ENCODE measurements around the gene RANBP9.

The RANBP9 gene

GRCh38 chr6:13649393-13649792 lies 62.2 kb downstream of the RANBP9 start:
- H3K36me3 ChIP-seq (ENCODE audit: control insufficient read depth, insufficient read depth, low read length), result peaks cover 5% of the 10 kb centered on the region
- no peaks in the 10 kb centered on the region for H3K27me3 ChIP-seq (ENCODE audit: control insufficient read depth, insufficient read depth, low read length)
- H3K27ac ChIP-seq (ENCODE audit: low read depth, low read length), result no peak overlapping the region
- no peak overlapping the region for H3K4me3 ChIP-seq (ENCODE audit: low read depth, low read length)
- no peaks in the 10 kb centered on the region for H3K9me3 ChIP-seq (ENCODE audit: control insufficient read depth, insufficient read depth, low read depth, low read length)
- no peaks in the 10 kb centered on the region for H3K4me1 ChIP-seq (ENCODE audit: control insufficient read depth, insufficient read depth, low read length)
- no peak overlapping the region for H3K9ac ChIP-seq (ENCODE audit: low read length)

- Histone ChIP-seq H3K4me3 (ENCODE audit: low read depth, low read length) (no peak overlapping the region), H3K9me3 (ENCODE audit: control insufficient read depth, insufficient read depth, low read depth, low read length) (no peaks in the 10 kb centered on the region), H3K9ac (ENCODE audit: low read length) (no peak overlapping the region), H3K27me3 (ENCODE audit: control insufficient read depth, insufficient read depth, low read length) (no peaks in the 10 kb centered on the region), H3K27ac (ENCODE audit: low read depth, low read length) (no peak overlapping the region), H3K4me1 (ENCODE audit: control insufficient read depth, insufficient read depth, low read length) (no peaks in the 10 kb centered on the region), H3K36me3 (ENCODE audit: control insufficient read depth, insufficient read depth, low read length) (peaks cover 7% of the 10 kb centered on the region)
Measured at GRCh38 chr6:13648850-13649249, 62.8 kb downstream of the RANBP9 start.

- Histone ChIP-seq H3K9ac (ENCODE audit: low read length) (no peak overlapping the region), H3K27ac (ENCODE audit: low read depth, low read length) (no peak overlapping the region), H3K36me3 (ENCODE audit: control insufficient read depth, insufficient read depth, low read length) (peaks cover 9% of the 10 kb centered on the region), H3K4me3 (ENCODE audit: low read depth, low read length) (no peak overlapping the region), H3K27me3 (ENCODE audit: control insufficient read depth, insufficient read depth, low read length) (no peaks in the 10 kb centered on the region), H3K9me3 (ENCODE audit: control insufficient read depth, insufficient read depth, low read depth, low read length) (no peaks in the 10 kb centered on the region), H3K4me1 (ENCODE audit: control insufficient read depth, insufficient read depth, low read length) (peaks cover 8% of the 10 kb centered on the region; the same call in 1 of the 2 replicates)
Measured at GRCh38 chr6:13643125-13643524, 68.5 kb downstream of the RANBP9 start.

- Histone ChIP-seq H3K27me3 (ENCODE audit: control insufficient read depth, insufficient read depth, low read length) (no peaks in the 10 kb centered on the region), H3K9ac (ENCODE audit: low read length) (no peak overlapping the region), H3K4me1 (ENCODE audit: control insufficient read depth, insufficient read depth, low read length) (peaks cover 19% of the 10 kb centered on the region), H3K4me3 (ENCODE audit: low read depth, low read length) (no peak overlapping the region), H3K27ac (ENCODE audit: low read depth, low read length) (no peak overlapping the region), H3K9me3 (ENCODE audit: control insufficient read depth, insufficient read depth, low read depth, low read length) (no peaks in the 10 kb centered on the region), H3K36me3 (ENCODE audit: control insufficient read depth, insufficient read depth, low read length) (peaks cover 18% of the 10 kb centered on the region)
Measured at GRCh38 chr6:13641315-13641714, 70.3 kb downstream of the RANBP9 start.

GRCh38 chr6:13638626-13639025 lies 73.0 kb downstream of the RANBP9 start:
- Histone ChIP-seq H3K27me3 (ENCODE audit: control insufficient read depth, insufficient read depth, low read length) (no peaks in the 10 kb centered on the region), H3K9me3 (ENCODE audit: control insufficient read depth, insufficient read depth, low read depth, low read length) (no peaks in the 10 kb centered on the region), H3K9ac (ENCODE audit: low read length) (no peak overlapping the region), H3K4me3 (ENCODE audit: low read depth, low read length) (no peak overlapping the region), H3K27ac (ENCODE audit: low read depth, low read length) (0 out of 2 replicates have a peak overlapping the region, but pooled peaks have one; percentile 18), H3K4me1 (ENCODE audit: control insufficient read depth, insufficient read depth, low read length) (peaks cover 35% of the 10 kb centered on the region), H3K36me3 (ENCODE audit: control insufficient read depth, insufficient read depth, low read length) (peaks cover 15% of the 10 kb centered on the region; the same call in 1 of the 2 replicates)

GRCh38 chr6:13638014-13638413 lies 73.6 kb downstream of the RANBP9 start:
- Histone ChIP-seq H3K4me3 (ENCODE audit: low read depth, low read length) (no peak overlapping the region), H3K27me3 (ENCODE audit: control insufficient read depth, insufficient read depth, low read length) (no peaks in the 10 kb centered on the region), H3K4me1 (ENCODE audit: control insufficient read depth, insufficient read depth, low read length) (peaks cover 35% of the 10 kb centered on the region), H3K27ac (ENCODE audit: low read depth, low read length) (0 out of 2 replicates have a peak overlapping the region, but pooled peaks have one; percentile 18), H3K36me3 (ENCODE audit: control insufficient read depth, insufficient read depth, low read length) (peaks cover 15% of the 10 kb centered on the region; the same call in 1 of the 2 replicates), H3K9me3 (ENCODE audit: control insufficient read depth, insufficient read depth, low read depth, low read length) (no peaks in the 10 kb centered on the region), H3K9ac (ENCODE audit: low read length) (no peak overlapping the region)

- H3K9ac ChIP-seq (ENCODE audit: low read length), result peak overlapping the region; percentile 6
- peak overlapping the region; percentile 40; the same call in 1 of the 2 replicates for H3K27ac ChIP-seq (ENCODE audit: low read depth, low read length)
- H3K9me3 ChIP-seq (ENCODE audit: control insufficient read depth, insufficient read depth, low read depth, low read length), result no peaks in the 10 kb centered on the region
- H3K27me3 ChIP-seq (ENCODE audit: control insufficient read depth, insufficient read depth, low read length), result no peaks in the 10 kb centered on the region
- peaks cover 30% of the 10 kb centered on the region for H3K36me3 ChIP-seq (ENCODE audit: control insufficient read depth, insufficient read depth, low read length)
- peaks cover 35% of the 10 kb centered on the region for H3K4me1 ChIP-seq (ENCODE audit: control insufficient read depth, insufficient read depth, low read length)
- no peak overlapping the region; the same call in 1 of the 2 replicates for H3K4me3 ChIP-seq (ENCODE audit: low read depth, low read length)
Measured at GRCh38 chr6:13635948-13636658, 75.5 kb downstream of the RANBP9 start.

- H3K4me1 ChIP-seq (ENCODE audit: control insufficient read depth, insufficient read depth, low read length), result peaks cover 27% of the 10 kb centered on the region
- H3K9ac ChIP-seq (ENCODE audit: low read length), result no peak overlapping the region
- no peaks in the 10 kb centered on the region for H3K27me3 ChIP-seq (ENCODE audit: control insufficient read depth, insufficient read depth, low read length)
- H3K36me3 ChIP-seq (ENCODE audit: control insufficient read depth, insufficient read depth, low read length), result peaks cover 43% of the 10 kb centered on the region
- no peaks in the 10 kb centered on the region for H3K9me3 ChIP-seq (ENCODE audit: control insufficient read depth, insufficient read depth, low read depth, low read length)
- no peak overlapping the region for H3K27ac ChIP-seq (ENCODE audit: low read depth, low read length)
- H3K4me3 ChIP-seq (ENCODE audit: low read depth, low read length), result no peak overlapping the region
Measured at GRCh38 chr6:13633343-13633742, 78.3 kb downstream of the RANBP9 start.

- Histone ChIP-seq H3K36me3 (ENCODE audit: control insufficient read depth, insufficient read depth, low read length) (peaks cover 52% of the 10 kb centered on the region), H3K9me3 (ENCODE audit: control insufficient read depth, insufficient read depth, low read depth, low read length) (no peaks in the 10 kb centered on the region), H3K4me3 (ENCODE audit: low read depth, low read length) (no peak overlapping the region), H3K9ac (ENCODE audit: low read length) (no peak overlapping the region), H3K27me3 (ENCODE audit: control insufficient read depth, insufficient read depth, low read length) (no peaks in the 10 kb centered on the region), H3K27ac (ENCODE audit: low read depth, low read length) (no peak overlapping the region), H3K4me1 (ENCODE audit: control insufficient read depth, insufficient read depth, low read length) (peaks cover 7% of the 10 kb centered on the region; the same call in 1 of the 2 replicates)
Measured at GRCh38 chr6:13630499-13630898, 81.1 kb downstream of the RANBP9 start.

GRCh38 chr6:13629459-13630116 lies 82.0 kb downstream of the RANBP9 start:
- Histone ChIP-seq H3K36me3 (ENCODE audit: control insufficient read depth, insufficient read depth, low read length) (peaks cover 58% of the 10 kb centered on the region), H3K9ac (ENCODE audit: low read length) (no peak overlapping the region), H3K27ac (ENCODE audit: low read depth, low read length) (no peak overlapping the region), H3K9me3 (ENCODE audit: control insufficient read depth, insufficient read depth, low read depth, low read length) (no peaks in the 10 kb centered on the region), H3K27me3 (ENCODE audit: control insufficient read depth, insufficient read depth, low read length) (no peaks in the 10 kb centered on the region), H3K4me1 (ENCODE audit: control insufficient read depth, insufficient read depth, low read length) (no peaks in the 10 kb centered on the region), H3K4me3 (ENCODE audit: low read depth, low read length) (no peak overlapping the region)

- Histone ChIP-seq H3K27me3 (ENCODE audit: control insufficient read depth, insufficient read depth, low read length) (no peaks in the 10 kb centered on the region), H3K9me3 (ENCODE audit: control insufficient read depth, insufficient read depth, low read depth, low read length) (no peaks in the 10 kb centered on the region), H3K9ac (ENCODE audit: low read length) (no peak overlapping the region), H3K27ac (ENCODE audit: low read depth, low read length) (no peak overlapping the region), H3K4me3 (ENCODE audit: low read depth, low read length) (no peak overlapping the region), H3K4me1 (ENCODE audit: control insufficient read depth, insufficient read depth, low read length) (no peaks in the 10 kb centered on the region), H3K36me3 (ENCODE audit: control insufficient read depth, insufficient read depth, low read length) (peaks cover 81% of the 10 kb centered on the region)
Measured at GRCh38 chr6:13624871-13625288, 86.8 kb downstream of the RANBP9 start.
